PC-9 (cell line): ENCODE data around the gene ZDHHC7.

Experiments used
- EZH2 ChIP-seq: fragments of 200-600 bp; sonication (generic); IDR thresholded peaks from 2 replicates; pipeline ENCODE4 v1.8.0; 2017; ENCODE audit warnings: antibody characterized with exemption, low read depth
- TF ChIP-seq, protein P1 (sequence below): fragments of 200-600 bp; sonication (generic); conservative IDR thresholded peaks from 2 replicates; pipeline ENCODE4 v1.6.1; 2017; ENCODE audit warnings: mixed run types, antibody characterized with exemption, mild to moderate bottlenecking, moderate library complexity

DNA sequence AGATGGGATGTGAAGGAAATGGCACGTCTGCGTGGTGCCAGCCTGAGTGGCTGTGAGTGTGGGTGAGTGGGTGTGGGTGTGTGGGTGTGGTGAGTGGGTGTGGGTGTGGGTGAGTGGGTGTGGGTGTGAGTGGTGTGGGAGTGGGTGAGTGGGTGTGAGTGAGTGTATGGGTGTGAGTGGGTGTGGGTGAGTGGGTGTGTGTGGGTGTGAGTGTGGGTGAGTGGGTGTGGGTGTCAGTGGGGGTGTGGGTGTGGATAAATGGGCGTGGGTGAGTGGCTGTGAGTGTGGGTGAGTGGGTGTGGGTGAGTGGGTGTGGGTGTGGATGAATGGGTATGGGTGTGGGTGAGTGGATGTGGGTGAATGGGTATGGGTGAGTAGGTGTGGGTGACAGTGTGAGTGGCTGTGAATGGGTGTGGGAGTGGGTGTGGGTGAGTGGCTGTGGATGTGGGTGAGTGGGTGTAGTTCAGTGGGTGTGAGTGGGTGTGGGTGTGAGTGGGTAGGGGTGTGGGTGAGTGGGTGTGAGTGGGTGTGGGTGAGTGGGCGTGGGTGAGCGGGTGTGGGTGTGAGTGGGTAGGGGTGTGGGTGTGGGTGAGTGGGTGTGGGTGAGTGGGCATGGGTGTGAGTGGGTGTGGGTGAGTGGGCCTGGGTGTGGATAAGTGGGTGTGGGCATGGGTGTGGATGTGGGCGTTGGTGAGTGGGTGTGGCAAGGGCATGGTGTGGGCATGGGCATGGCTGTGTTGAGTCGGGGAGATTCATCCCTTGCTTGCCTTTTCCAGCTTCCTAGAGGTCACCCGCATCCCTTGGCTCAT is 80.8 kb downstream of the ZDHHC7 start:
- TF ChIP-seq, protein P1, sequence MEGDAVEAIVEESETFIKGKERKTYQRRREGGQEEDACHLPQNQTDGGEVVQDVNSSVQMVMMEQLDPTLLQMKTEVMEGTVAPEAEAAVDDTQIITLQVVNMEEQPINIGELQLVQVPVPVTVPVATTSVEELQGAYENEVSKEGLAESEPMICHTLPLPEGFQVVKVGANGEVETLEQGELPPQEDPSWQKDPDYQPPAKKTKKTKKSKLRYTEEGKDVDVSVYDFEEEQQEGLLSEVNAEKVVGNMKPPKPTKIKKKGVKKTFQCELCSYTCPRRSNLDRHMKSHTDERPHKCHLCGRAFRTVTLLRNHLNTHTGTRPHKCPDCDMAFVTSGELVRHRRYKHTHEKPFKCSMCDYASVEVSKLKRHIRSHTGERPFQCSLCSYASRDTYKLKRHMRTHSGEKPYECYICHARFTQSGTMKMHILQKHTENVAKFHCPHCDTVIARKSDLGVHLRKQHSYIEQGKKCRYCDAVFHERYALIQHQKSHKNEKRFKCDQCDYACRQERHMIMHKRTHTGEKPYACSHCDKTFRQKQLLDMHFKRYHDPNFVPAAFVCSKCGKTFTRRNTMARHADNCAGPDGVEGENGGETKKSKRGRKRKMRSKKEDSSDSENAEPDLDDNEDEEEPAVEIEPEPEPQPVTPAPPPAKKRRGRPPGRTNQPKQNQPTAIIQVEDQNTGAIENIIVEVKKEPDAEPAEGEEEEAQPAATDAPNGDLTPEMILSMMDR, result no peak
- TF ChIP-seq EZH2, result no peak
